Stimulated activated CD4-positive, alpha-beta T cell treated with anti-CD3 and anti-CD28 coated beads, TNF-alpha, amount 100 ng/mL, for 4 hours (primary cell): ENCODE data around the gene PAXX.

Source experiments
- DNase-seq, 3 experiments: peaks; one replicate each; pipeline ENCODE4 v3.0.0-alpha.2; 2020; ENCODE audit warnings: low read depth in 3 of 3

Gene PAXX, protein sequence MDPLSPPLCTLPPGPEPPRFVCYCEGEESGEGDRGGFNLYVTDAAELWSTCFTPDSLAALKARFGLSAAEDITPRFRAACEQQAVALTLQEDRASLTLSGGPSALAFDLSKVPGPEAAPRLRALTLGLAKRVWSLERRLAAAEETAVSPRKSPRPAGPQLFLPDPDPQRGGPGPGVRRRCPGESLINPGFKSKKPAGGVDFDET

GRCh38 chr9:136991993-136992818 lies at the start of gene PAXX:
Gene PAXX, plus strand, starts transcription at chr9:136992422. Its CDS starts 22 bp downstream, at chr9:136992444.
- peak; percentile 89 to 96 (median 90) for DNase-seq

DNA sequence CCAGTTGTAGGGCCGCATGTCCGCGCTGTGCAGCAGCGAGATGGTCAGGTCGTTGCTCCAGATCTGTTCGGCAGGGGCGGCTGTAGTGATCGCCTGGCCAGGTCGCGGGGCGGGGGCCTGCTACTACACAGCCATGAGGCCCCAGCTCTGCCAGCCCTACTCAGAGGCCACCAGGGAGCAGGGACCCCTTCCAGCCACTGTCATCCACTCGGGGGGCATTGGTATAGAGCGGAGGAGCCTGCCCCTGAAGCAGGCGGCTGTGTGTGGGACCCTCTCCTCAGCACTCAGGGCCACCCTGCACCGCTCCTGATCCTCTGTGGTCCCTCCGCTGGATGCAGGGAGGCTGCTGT lies 49.4 kb upstream of the PAXX start:
- DNase-seq: no peak

GRCh38 chr9:136943291-136944211 lies 48.7 kb upstream of the PAXX start:
- DNase-seq: peak in 1 of 3 experiments; percentile 17

DNA sequence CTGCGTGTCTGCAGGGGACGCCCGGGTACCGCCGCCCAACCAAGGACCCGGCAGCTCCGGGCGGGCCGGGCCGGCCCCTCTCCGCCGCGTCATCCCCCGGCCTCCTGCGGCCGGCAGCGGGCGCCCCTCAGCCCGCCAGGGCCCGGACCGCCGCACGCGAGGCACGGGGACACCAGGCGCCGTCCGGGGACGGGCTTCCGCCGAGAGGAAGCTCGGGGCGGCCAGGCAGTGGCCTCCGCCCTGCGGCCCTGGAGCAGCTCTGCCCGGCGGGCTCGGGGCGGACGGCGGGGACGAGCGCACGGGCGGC lies 48.1 kb upstream of the PAXX start:
- no peak for DNase-seq

DNA sequence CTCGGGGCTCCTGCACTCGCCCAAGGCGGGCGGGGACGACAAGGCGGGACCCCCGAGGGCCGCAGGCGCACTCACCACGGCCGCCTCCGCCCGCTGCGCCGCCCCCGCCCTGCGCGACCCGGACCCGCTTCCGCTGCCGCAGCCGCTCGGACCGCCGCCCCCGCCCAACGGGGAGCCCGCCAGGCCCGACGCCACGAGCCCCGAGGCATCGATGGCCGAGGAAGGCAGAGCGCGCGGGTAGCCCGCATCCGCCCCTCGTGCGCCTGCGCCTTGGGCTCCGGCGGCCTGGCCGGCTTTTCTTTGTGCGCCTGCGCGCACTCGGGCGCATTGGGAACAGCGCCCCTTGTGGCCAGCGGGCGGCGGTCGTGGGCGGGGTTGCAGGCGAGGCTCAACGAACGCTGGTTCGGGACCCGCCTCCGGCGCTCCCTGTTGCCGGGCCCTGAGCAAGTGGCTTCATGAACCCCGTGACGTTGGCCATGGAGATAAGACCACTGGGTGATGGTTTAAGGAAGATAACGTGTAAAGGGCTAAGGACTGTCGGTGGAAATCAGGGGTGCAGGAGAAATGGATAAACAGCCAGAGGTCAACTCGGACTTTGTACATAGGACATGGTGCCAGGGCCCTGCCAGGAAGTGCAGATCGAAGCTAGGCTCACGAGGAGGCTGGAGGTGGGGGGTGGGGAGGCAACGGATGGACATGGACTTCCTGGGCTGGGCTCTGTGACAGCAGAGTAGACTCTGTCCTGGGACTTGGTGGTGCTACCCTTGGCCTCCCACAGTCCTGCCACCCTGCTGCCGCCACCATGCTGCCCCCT lies 47.5 kb upstream of the PAXX start, which contains the start of the genes C8G and FBXW5:
TSS of gene C8G (plus strand) at position 725 of the 814 bp plus-strand sequence. CDS start at position 803, 78 bp downstream.
TSS of gene FBXW5 (minus strand) at position 220 of the 814 bp plus-strand sequence. CDS start 655 bp downstream, outside the sequence.
- DNase-seq: peak; percentile 82 to 91 (median 90)

- DNase-seq: no peak
These were observed 46.6 kb upstream of the PAXX start for GRCh38 chr9:136945333-136946227.

- DNase-seq: no peak
These were observed 45.8 kb upstream of the PAXX start for GRCh38 chr9:136946228-136947027.

DNA sequence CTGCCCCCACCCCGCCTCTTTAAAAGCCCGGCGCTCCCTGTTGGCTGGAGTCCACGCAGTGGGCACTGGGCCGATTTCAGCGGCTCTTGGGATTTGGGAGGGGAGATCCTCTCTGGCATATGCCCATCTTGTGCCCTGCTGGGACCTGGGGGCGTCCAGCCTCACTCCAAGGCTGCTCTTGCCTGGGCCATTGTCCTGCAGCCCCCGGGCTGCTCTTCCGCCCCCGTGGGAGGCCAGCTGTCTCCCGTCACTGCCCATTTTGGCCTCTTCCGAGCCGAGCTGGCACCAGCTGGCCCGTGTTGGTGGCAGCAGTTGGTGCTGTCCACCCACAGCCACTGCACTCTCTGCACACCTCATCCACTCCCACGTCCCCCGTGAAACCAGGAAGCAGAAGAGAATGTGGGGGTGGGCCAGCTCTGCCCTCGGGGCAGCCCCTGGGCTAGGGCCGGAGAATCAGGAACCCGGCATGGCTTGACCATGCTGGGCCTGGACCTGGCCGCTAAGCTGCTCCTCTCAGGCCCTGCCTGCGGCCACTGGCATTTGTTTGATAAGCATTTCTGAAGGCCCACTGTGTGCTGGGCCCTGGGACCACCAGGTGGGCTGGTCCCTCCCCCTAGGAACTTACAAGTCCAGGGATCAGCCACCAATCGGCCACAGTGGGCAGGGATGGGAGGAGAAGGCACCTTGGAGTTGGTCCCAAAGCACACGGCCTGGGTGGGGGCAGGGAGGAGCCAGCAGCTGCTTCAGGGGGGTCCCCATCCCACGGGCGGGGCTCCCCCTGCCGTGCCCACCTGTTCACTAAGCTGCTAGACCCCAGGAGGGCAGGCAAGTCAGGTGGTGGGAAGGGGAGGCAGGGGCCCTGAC lies 45.0 kb upstream of the PAXX start:
- DNase-seq: no peak

DNA sequence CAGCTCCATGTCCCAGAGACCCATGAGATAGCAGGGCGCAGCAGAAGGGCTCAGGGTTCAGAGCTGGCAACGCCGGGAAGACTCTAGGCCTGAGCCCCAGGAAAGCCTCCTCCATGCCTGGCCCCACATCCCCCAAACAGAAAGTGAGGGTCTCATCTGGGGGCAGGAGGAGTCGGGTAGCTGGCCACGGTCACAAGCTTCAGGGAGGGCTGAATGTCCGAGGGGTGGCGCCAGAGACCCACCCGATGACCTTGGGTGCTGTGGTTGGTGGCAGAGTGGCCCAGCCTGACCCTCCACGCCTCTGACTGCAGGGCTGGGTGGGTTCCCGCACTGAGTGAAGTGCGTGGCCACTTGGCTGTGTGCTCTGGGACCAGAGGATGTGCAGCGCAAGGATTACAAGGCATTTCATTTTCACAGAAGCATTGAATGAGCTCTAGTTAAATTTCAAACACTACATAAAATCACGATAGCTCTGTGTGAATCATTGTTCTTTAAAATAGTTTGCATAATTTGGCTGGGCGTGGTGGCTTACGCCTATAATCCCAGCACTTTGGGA lies 44.2 kb upstream of the PAXX start:
- no peak for DNase-seq

DNA sequence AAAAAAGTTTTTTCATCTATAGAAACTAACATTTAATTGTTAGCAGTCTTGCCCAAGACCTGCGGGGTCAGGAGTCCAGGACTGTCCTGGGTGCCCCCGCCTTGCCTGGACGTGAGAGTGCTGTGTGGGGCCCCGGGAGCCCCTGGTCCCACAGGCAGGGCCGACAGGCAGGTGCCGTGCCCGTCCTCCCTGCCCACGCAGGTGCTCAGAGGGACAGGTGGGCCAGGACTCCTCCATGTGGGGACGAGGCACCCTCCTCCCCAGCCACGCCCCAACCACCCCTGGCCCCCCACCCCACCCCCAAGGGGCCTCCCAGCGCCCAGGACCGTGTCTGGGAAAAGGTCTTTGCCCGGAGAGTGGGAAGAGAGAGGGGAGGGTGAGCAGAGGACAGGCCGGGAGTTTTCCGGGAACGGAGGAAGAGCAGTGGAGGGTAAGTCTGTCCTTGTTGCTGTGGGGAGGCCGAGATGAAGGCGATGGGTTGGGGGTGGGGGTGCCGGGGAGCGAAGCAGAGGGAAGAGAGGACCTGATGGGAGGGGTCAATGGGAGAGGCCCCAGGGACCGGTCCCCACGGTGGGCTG lies 42.9 kb upstream of the PAXX start:
- DNase-seq: no peak

GRCh38 chr9:136949817-136950655 lies 42.2 kb upstream of the PAXX start:
- peak; percentile 93 to 96 (median 93) for DNase-seq

DNA sequence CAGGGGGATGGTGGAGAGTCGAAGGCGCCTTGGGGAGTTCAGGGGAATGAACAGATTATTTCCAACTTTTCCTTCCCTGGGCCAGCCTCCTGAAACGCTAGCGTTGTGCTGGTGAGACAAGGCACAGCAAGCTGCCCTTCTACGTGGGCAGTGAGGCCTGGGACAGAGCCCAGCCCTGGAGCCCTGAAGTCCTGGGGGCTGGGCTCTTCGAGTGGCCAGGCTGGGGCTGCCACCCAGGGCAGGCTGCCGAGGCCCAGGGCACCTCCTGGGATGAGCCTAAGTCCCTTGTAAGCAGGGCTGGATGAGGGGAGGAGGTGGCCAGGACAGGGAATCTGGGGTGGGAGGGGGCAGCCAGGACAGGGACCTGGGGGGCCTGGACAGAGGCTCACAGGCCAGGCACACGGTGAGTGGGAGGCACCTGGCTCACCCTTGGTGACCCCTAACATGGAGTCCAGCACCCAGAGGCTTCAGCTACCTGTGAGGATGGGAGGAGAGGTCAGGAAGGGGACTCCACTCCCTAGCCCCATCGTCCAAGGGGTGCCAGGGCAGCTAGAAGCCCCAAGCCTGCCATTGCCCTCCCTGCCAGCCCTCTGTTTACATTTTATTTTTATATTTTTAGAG lies 41.5 kb upstream of the PAXX start:
- no peak for DNase-seq

DNA sequence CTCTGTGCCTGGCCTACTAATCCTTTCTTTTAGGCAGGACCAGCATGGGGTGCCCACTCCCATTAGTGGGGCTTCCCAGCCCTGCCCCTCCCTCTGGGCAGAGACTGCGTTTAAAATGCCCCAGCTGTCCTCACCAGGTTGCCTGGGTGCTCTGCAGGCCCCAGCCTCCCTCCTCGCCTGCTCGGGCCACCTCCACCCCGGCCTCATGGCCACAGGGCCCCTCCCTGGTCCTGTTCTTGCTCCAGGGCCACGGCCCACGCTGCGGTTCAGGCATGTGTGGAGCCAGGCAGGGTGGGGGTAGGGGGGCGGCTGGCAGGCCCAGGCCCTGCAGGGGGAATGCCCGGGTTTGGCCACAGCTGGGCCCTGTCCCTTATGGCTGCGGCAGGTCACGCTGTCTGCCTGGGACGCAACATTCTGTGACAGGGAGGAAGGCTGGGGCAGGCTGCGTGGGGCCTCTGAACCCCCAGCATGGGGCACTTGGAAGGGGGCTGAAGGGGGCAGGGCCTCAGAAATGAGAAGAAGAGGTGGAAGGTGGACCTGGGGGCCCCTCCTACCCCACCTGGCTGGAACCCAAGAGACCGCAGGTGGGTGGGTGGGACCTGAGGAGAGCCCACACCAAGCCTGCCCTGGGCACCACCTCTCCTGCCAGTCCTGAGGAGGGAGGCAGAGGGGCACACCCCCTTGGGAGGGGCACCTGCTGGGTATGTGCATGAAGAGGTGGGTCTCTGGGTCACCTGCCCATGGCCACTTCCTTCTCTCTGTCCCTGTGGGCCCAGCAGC lies 40.5 kb upstream of the PAXX start, which contains the start of gene LCN12:
TSS of gene LCN12 (plus strand) at position 733 of the 780 bp plus-strand sequence. CDS start 55 bp downstream, outside the sequence.
- no peak for DNase-seq

DNA sequence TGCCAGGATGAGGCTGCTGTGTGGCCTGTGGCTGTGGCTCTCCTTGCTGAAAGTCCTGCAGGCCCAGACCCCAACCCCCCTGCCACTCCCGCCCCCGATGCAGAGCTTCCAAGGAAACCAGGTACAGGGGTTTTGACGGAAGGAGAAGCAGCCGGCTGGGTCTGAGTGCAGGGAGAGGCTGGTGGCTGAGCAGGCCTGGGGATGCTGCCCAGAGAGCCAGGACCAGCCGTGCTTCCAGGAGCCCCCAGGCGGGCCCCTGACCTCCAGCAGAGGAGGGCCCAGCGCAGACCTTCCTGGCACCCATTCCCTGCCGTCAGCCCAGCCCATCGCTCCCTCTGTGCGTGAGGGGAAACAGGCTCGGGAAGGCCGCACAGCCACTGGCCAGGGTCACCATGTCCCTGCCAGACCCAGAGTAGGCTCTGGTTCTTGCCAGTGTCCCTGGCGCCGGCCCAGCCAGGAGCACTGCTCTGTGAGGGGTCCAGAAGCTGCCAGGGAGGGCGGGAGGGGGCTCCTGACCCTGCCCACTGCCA lies 39.8 kb upstream of the PAXX start:
- DNase-seq: no peak
